ENCODE measurements around the gene ZBTB20. TPM values are rescaled to one million over a fixed set of nuclear protein-coding genes. Genes with fewer than 3 reads are reported as not detected.

ZBTB20 gene
- total RNA-seq, 4 donors from 2014 or later, result 69.9 to 112 (median 80.8) TPM

DNA sequence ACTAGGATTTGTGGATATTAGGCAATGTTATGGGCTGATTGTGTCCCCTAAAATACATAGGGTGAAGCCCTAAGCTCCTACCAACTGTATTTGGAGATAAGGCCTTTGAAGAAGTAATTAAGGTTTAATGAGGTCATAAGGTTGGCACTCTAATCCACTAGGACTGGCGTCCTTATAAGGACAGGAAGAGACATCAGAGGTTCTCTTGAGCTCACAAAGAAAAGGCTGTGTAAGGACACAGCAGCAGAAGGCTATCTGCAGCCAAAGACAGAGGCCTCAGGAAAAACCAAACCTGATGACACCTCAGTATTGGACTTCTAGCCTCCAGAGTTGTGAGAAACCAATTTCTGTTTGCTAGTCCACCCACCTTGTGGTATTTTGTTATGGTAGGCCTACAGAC, 416.7 kb downstream of the ZBTB20 start:
- Histone ChIP-seq H3K9me3 (no peaks in the 10 kb centered on the region), H3K36me3 (no peaks in the 10 kb centered on the region), H3K27ac (replicated peaks in 1 of 4) (no peak overlapping the region), H3K4me1 (peaks cover 15 to 27% (median 24%) of the 10 kb centered on the region in 4 donors), H3K27me3 (no peaks in the 10 kb centered on the region), H3K4me3 (no peak overlapping the region)
- TF ChIP-seq EP300 (IDR thresholded peaks at IDR 0.05), result no peak
- TF ChIP-seq, protein P1, sequence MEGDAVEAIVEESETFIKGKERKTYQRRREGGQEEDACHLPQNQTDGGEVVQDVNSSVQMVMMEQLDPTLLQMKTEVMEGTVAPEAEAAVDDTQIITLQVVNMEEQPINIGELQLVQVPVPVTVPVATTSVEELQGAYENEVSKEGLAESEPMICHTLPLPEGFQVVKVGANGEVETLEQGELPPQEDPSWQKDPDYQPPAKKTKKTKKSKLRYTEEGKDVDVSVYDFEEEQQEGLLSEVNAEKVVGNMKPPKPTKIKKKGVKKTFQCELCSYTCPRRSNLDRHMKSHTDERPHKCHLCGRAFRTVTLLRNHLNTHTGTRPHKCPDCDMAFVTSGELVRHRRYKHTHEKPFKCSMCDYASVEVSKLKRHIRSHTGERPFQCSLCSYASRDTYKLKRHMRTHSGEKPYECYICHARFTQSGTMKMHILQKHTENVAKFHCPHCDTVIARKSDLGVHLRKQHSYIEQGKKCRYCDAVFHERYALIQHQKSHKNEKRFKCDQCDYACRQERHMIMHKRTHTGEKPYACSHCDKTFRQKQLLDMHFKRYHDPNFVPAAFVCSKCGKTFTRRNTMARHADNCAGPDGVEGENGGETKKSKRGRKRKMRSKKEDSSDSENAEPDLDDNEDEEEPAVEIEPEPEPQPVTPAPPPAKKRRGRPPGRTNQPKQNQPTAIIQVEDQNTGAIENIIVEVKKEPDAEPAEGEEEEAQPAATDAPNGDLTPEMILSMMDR (IDR thresholded peaks at IDR 0.05), result no peak
- TF ChIP-seq POLR2A (IDR thresholded peaks at IDR 0.05; ENCODE audit: low read depth), result no peak
- no peak for TF ChIP-seq POLR2AphosphoS5 (IDR thresholded peaks at IDR 0.05)
- DNase-seq (ENCODE audit: extremely low spot score), result no peak
- 62% methylated on average over 1 of the region's 1 CpG for WGBS
- intact Hi-C loops (cut with DNase I), result no loop called here

DNA sequence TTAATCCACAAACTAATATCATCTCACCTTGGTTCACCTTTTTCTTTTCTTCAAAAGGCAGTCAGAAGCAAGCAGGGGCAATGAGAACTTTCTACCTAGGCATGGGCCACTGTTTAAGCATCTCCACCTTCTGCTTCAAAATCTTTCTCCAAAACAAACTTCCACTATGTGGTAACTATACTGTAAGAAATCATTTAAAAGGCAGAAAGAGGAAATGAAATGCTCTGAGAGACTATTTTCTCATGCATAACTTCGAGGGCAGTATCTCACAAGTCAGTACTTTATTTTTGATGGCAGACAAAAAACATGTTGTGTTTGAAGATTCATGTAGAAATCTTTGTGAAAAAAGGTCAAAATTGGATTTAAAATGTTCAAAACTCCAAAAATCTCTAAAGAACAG, 419.7 kb downstream of the ZBTB20 start:
- 68% methylated on average over 1 of the region's 1 CpG for WGBS
- DNase-seq (ENCODE audit: extremely low spot score), result no peak
- Histone ChIP-seq H3K4me3 (no peak overlapping the region), H3K36me3 (no peaks in the 10 kb centered on the region), H3K4me1 (peaks cover 12 to 24% (median 24%) of the 10 kb centered on the region in 4 donors), H3K27ac (replicated peaks in 1 of 4) (no peak overlapping the region), H3K9me3 (no peaks in the 10 kb centered on the region), H3K27me3 (no peaks in the 10 kb centered on the region)
- intact Hi-C loops (cut with DNase I), result no loop called here
- TF ChIP-seq, protein P1 (IDR thresholded peaks at IDR 0.05), result no peak
- TF ChIP-seq POLR2AphosphoS5 (IDR thresholded peaks at IDR 0.05) (no peak), POLR2A (IDR thresholded peaks at IDR 0.05; ENCODE audit: low read depth) (no peak), EP300 (IDR thresholded peaks at IDR 0.05) (no peak)

DNA sequence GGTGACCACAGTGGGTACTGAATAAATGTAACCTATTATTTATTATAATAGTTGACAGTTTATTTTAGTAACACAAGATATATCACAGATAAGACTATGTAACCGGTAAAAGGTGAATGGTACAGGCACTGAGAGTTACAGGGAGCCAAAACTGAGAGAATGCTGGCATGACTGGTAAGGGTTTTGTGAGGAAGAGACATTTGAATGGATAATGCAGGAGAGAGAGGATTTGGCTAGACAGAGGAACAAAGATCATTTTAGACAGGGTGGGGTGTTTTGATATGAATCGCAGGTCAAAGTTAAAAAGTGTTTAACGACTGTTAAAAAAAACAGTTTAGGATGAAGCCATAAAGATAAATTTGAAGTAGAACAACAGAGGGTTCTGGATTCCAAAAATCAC, 421.1 kb downstream of the ZBTB20 start:
- DNase-seq (ENCODE audit: extremely low spot score), result no peak
- H3K27me3 ChIP-seq, result no peaks in the 10 kb centered on the region
- no peaks in the 10 kb centered on the region for H3K9me3 ChIP-seq
- no peak overlapping the region for H3K4me3 ChIP-seq
- peaks cover 5 to 29% (median 25%) of the 10 kb centered on the region in 4 donors for H3K4me1 ChIP-seq
- no peak overlapping the region for H3K27ac ChIP-seq (replicated peaks in 1 of 4)
- no peaks in the 10 kb centered on the region for H3K36me3 ChIP-seq
- 92% methylated on average over 3 of the region's 3 CpGs for WGBS
- TF ChIP-seq POLR2A (IDR thresholded peaks at IDR 0.05; ENCODE audit: low read depth) (no peak), EP300 (IDR thresholded peaks at IDR 0.05) (no peak), POLR2AphosphoS5 (IDR thresholded peaks at IDR 0.05) (no peak)
- TF ChIP-seq, protein P1 (IDR thresholded peaks at IDR 0.05), result no peak
- intact Hi-C loops (cut with DNase I), result no loop called here

DNA sequence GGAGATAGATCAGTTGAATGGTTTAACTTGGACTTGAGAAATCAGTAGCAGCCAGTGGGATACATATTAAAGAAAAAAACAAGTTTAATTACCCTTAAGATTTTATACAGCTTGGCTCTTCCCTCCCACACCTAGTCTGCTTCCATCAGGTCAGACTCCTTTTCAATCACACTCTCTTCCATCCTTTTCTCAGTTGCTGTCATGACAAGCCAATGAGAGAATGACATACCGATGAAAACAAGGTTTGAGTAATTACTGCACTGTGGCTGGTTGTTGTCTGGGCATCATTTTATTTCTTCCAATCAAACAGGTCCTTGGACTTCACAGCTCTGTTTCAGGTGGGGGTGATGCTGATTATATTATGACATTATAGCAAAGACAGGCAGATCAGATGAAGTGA, 424.6 kb downstream of the ZBTB20 start:
- WGBS, result 74% methylated on average over 1 of the region's 1 CpG
- Histone ChIP-seq H3K27me3 (no peaks in the 10 kb centered on the region), H3K9me3 (no peaks in the 10 kb centered on the region), H3K4me1 (peaks cover 0 to 16% (median 7%) of the 10 kb centered on the region in 4 donors), H3K4me3 (no peak overlapping the region), H3K36me3 (no peaks in the 10 kb centered on the region), H3K27ac (replicated peaks in 1 of 4) (no peak overlapping the region)
- TF ChIP-seq POLR2A (IDR thresholded peaks at IDR 0.05; ENCODE audit: low read depth) (no peak), EP300 (IDR thresholded peaks at IDR 0.05) (no peak), POLR2AphosphoS5 (IDR thresholded peaks at IDR 0.05) (no peak)
- TF ChIP-seq, protein P1 (IDR thresholded peaks at IDR 0.05), result no peak
- intact Hi-C loops (cut with DNase I), result no loop called here
- no peak for DNase-seq (ENCODE audit: extremely low spot score)

DNA sequence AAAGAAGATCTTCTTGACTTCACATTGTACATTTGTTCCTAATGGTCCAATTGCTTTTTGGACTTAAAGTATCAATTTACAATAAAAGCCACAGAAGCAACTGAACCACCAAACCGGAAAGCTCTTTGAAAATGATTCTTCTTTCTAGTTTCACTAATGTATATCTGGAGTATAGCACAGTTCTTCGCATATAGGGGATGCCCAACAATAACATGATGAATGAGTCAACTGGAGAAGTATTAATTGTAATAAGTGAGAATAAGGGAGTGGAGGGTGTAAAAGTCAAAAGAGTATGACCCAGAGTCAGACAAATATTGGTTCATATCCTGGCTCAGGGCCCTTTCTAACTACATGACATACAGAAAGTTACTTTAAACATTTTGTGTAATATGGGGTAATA, 425.2 kb downstream of the ZBTB20 start:
- H3K4me3 ChIP-seq, result no peak overlapping the region
- TF ChIP-seq EP300 (IDR thresholded peaks at IDR 0.05) (no peak), POLR2A (IDR thresholded peaks at IDR 0.05; ENCODE audit: low read depth) (no peak), POLR2AphosphoS5 (IDR thresholded peaks at IDR 0.05) (no peak)
- TF ChIP-seq, protein P1 (IDR thresholded peaks at IDR 0.05), result no peak
- H3K27ac ChIP-seq (replicated peaks in 1 of 4), result no peak overlapping the region
- no peaks in the 10 kb centered on the region for H3K27me3 ChIP-seq
- no peak for DNase-seq (ENCODE audit: extremely low spot score)
- H3K9me3 ChIP-seq, result no peaks in the 10 kb centered on the region
- H3K36me3 ChIP-seq, result no peaks in the 10 kb centered on the region
- intact Hi-C loops (cut with DNase I), result no loop called here
- H3K4me1 ChIP-seq, result peaks cover 0 to 16% (median 5%) of the 10 kb centered on the region in 4 donors
- WGBS, result 94% methylated on average over 2 of the region's 2 CpGs

All from esophagus muscularis mucosa (tissue), 4 donors.